Stimulated activated CD8-positive, alpha-beta memory T cell treated with anti-CD3 and anti-CD28 coated beads, Interleukin-7, amount 100 ng/mL, for 24 hours (primary cell): ENCODE data around the gene BEGAIN.

Experiments used
- DNase-seq: peaks from one replicate; pipeline ENCODE4 v3.0.0-alpha.2; 2020; ENCODE audit warnings: low read depth

Gene BEGAIN

DNA sequence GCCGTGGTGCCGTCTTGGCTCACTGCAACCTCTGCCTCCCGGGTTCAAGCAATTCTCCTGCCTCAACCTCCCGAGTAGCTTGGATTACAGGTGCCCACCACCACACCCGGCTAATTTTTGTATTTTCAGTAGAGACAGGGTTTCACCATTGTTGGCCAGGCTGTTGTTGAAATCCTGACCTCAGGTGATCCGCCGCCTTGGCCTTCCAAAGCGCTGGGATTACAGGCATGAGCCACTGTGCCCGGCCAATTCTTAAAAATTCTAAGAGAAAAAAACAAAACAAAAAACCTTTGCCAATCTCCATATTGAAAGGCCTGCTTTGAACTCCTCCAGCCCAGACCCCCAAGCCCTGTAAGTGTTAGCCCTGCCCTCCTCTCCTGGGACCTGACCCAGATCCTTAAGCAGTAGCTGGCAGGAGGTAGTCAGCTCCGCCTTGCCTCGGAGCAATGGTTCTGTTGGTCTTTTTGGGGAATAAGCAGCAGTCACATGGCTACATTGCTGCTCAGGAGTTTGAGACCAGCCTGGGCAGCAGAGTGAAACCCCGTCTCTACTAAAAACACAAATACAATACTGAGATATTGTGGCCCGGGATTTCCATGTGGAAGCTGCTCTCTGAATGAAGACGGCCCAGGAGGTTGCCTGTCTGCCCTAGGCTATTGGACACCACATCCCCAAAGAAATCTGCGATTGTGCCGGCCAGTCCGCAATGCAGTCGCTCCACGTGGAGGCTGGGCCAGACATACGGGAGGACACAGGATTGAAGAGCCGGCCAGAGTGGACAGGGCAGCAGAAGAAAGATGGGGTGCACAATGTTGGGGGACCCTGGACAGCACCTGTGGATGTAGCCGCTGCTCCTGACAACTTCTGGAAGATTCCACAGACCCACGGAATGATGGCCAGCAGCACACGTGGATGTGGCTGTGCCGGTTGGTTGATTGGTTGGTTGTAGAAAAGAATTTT is 28.8 kb upstream of the BEGAIN start:
- no peak for DNase-seq

DNA sequence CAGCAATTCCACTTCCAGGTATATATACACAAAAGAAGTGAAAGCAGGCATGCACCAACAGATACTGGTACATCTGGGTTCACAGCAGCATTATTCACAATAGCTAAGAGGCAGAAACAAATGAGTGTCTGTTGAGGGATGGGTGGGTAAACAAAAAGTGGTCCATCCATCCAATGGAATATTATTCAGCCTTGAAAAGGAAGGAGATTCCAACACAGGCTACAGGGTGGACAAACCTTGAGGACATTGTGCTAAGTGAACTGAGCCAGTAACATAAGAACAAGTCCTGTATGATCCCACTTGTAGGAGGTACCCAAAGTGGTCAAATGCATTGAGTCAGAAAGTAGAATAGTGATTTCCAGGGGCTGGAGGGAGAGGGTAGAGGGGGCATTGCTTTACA is 27.6 kb upstream of the BEGAIN start:
- DNase-seq, result no peak

DNA sequence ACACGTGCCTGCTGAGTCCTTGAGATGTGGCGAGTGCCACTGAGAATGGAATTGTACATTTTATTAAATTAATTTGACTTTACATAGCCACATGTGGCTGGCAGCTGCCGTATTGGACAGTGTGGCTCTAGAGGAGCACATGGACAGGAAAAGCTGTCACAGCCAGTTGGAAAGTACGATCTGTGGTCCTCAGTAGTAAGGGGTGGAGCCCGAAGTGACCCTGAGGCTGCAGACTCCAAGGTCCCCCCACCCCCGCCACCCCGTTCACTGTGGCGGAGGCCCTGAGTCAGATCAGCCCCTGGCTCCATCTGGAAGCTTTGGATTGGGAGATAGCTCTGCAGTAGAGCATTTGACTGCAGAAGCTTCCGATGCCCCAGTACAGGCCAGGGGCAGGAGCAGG is 25.8 kb upstream of the BEGAIN start:
- DNase-seq, result no peak

DNA sequence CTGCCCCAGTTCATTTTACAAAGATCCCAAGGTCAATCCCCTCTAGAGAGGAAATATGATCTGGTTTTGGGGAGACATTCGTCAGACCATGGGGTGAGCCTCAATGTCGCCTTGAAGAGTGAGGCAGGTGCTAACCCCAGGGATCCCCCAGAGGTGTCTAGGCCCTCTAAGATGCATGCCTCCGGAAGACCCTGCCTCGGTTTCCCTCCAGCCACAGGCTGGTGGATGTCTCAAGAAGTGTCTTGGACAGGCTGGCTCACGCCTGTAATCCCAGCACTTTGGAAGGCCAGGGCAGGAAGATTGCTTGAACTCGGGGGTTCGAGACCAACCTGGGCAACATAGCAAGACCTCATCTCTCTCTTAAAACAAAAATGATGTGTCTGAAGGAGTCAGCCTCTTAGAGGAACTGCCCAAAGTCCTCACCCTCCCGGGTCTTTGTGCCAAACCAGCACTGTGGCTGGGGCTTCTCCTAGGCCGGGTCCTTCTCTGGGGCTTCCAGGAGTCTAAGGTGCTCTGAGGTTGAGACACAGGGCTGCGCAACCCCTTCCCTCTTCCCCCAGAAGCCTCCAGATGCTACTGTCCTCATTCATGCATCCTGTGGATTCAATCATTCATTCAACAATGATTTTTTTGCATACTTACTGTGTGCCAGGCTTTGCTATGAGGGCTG is 24.7 kb upstream of the BEGAIN start:
- no peak for DNase-seq

DNA sequence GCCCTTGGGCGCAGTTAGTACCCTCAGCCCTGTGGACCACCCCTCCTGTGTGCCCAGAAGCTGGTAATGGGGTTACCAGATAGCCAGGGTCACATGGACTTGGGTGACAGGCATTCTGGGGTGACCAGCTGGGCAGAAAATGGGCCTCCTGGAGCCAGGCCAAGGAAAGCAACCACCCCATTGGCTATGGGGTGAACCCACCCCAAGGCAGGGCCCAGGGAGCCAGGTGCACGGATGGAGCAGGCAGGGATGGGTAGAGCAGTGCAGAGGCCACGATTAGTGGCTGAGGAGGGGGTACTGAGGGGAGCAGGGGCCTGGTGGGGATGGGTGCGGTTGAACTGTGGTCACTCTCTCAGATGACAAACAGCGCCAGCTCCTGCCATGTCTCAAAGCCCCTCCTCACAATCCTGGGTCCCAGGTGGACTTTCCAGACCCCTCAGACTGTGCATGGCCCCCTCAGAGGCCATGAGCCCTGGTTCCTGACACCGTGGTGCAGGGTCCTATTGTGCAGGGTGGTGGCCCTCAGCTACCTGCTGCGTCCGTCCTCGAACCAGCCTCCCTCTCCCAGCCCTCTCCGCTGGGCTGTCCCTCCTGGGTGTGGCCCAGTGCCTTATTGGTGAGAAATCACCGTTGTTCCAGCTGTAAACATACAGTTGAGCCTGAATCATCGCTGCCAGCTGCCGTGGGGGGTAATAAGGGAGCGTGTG is 23.4 kb upstream of the BEGAIN start:
- DNase-seq, result no peak

DNA sequence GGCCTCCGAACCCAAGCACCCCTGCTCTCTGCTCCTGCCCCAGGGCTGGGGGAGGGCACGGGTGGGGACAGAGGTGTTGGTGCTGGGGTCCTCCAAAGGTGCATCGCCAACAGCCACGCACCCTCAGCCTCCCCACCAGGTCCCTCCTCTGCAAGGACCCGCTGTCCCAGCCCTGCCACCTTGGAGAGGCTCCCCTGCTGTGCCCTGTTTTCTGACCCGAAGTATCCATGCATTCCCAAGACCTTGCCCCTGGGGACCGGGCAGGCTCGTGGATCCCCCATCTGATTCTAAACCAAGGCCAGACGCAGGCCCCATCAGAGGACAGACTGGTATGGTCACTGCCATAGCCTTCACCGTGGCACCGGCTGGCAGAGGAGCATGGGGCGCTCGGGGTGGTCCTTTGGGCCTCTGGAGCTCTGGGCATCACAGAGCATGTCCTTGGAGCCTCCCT is 22.7 kb upstream of the BEGAIN start:
- no peak for DNase-seq

DNA sequence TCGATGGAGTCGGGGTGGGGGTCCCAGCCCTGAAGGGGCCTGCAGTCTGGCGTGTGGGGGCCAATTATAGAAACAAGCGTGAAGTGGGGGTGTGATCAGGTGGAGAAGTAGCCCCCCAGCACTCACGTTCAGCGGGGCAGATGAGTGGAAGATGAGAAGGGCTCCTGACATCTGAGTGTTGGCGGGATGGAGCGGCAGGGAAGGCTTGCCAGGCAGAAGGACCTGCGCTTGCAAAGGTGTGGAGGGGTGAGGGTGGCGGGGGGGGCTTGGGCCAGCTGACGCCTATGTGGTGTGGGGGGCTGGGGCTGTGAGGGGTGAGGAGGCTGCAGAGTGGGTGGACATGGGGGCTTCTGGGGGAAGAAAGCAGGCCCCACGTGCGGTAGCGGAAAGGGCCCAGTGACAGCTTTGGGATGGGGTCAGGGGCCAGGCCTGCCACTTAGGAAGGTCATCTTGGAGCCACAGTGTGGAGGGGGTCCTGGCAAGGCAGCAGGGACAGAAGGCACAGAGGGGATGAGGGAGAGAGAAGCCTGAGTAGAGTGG is 22.2 kb upstream of the BEGAIN start:
- no peak for DNase-seq

DNA sequence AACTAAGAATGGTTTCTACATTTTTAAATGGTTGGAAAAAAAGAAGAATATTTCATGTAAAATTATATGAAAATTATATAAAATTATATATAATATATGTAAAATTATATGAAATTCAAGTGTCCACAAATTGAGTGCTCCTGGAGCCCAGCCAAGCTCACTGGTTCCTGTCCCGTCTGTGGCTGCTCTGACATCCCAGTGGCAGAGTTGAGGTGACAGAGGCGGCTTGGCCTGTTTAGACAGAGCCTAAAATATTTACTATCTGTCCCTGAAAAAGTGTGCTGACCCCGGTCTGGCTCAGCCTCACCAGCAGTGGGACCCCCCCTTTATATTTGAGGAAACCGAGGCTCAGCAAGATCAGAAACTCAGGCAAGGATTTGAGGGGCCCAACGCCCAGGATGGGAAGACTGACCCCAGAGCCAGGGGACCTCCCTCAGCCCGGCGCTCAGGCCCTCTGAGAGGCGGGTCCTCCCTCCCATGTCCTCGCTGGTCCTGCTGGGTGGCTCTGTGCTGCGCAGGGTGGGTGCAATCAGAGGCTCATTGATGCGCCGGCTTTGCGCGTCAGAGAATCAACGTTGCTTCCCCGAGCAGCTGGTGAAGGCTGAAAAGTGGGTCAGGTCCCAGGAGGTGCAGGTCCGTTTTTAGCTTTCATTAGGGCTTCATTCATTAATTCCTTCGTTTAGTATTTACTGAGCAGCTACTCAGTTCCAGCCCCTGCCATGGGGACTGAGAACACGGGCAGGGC is 21.5 kb upstream of the BEGAIN start:
- no peak for DNase-seq

DNA sequence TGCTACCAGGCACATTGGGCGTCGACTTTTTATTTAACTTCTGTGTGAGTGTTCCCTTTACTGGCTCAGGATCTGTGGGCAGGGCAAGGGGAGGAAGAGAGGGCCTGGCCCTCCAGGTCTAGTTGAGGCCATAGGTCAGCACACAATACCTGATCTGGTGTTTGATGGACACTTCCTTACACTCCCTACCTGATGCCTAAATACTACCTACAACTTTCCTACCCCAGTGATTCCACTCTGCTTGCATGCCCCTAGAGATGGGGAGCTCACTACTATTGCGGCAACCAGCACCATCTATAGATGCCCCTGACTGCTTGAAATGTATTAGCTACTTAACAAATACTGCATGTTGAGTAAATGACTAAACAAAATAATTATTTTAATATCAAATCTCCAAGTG is 20.8 kb upstream of the BEGAIN start:
- no peak for DNase-seq

DNA sequence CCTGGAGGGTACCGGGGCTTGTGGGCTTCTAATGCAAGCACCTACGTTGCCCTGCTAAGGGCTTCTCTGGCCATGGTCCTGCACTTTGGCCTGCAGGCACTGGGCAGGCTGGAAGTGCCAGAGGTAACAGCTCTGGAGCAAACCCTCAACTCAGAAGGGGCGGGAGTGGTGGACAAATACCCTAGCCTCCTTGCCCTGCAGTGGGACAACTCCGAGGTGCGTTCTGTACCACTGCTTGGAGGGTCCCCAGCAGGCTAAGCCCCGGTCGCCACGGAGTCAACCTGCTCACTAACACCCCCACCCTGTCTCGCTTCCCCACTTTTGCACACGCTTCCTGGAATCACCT is 20.4 kb upstream of the BEGAIN start:
- no peak for DNase-seq

DNA sequence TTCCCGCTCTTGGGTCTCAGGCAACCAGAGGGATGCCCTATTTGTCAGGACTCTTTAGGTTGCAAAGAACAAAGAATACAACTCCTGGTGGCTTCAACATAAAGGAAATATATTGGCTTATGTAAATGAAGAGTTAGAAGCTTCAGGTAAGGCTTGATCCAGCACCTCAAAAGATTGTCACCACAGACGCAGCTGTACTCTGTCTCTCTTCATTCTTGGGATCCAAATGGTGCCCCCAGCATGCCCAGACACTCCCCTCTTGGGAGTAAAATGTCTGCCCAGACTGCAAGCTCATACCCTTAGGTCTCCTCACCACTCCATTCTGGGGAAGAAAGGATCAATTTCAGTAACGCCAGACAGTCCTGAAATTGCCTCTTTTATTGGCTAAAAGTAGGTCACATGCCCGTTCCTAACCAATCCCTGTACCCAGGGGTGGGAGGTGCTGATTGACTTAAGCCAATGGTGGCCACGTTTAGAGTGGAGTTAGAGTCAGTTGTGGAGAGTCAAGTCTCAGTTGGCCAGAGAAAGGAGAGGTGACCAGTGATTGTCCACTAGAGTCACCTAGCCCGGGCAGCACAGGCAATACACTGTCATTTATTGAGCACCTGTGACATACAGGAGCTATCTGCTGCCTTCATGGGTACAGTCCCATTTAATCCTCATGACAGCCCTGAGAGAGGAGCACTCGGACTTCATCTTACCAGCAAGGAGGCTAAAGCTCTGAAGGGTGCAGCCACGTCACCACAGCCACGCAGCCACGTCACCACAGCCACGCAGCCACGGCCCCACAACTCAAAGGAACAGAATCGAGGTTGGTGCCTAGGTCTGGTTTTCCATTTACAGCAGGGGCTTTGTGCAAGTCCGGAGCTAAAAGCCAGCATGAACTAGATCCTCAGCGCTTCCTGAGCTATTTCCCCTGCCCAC is 19.7 kb upstream of the BEGAIN start:
- DNase-seq, result no peak

DNA sequence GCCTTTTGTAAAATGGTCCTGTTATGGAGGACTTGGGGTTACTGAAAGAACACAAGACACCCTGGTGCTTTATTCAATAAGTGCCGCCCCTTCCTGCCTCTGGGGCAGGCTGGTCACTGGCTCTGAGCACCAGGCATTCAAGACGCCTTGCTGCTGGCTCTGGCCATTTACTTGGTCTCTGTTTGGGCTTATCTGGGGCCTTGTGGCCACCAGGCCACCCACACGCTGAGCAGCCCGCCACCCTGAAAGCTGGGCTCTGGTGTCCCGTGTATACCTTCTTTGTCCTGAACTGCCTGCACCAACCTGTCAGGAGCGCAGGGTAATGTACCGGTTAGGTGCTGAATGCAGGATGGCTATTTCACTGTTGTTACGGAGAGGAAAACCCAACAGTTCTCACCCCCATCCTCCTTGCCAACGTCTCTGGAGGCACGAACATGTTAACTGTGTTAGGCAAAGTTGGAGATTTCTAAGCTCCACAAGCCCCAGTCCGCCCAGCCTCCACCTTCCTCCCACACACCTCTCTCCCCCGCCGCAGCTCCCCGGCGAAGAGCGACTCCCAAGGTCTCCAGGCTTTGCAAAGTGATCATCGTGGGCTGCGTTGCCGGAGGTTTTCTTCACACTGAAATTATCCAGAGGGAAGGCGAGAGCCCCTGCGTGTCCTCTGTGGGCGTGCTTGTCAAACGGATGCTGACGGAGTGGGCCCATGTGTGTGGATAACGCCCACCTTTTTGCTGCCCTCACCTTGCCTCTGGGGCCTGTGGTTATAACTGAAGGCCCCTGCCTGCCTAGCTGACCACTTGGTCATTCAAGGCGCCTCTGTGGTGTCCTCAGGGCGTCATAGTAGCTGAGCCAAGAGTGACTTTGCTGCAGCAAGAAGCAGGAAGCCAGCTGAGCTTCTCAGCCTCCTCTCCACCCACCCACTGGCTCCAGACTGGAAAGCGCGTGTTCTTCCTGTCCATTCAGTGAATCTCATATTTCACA is 18.8 kb upstream of the BEGAIN start:
- no peak for DNase-seq

DNA sequence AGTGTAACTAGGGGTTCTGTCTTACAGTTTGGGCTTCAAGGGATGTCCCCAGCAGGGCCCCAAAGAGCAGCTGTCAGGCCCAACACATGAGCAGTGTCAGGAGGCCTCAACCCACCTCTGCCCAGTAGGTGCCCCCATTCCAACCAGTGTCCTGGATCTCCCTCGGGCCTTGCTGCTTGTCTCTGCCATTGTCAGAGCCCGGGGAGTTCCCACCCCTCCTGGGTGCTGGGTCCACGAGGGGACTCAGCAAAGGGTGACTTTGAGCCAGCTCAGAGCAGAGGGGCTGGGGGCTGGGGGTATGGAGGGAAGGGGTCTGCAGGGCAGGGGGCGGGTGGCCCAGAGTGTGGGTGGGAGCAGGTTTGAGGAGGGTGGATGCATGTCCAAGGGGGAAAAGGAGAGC is 18.0 kb upstream of the BEGAIN start:
- DNase-seq, result no peak

DNA sequence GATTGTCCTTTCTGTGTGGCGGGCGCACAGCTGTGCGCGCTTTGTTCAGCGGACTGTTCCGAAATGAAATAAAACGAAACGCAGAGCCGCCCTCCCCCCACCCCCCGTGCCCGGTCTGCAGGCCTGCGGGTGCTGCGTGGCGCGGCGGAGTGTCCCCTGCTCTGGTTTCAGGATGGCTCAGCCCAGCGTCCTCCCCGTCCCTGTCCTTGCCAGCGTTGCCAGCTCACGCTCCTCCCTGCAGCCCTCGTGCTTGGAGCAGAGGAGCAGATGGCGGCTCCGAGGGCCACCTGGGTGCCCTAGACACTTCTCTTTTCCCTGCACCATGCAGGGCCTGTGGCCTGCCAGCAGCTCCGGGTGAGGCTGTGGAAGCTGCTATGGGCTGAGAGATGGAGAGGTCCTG is 17.5 kb upstream of the BEGAIN start:
- no peak for DNase-seq

DNA sequence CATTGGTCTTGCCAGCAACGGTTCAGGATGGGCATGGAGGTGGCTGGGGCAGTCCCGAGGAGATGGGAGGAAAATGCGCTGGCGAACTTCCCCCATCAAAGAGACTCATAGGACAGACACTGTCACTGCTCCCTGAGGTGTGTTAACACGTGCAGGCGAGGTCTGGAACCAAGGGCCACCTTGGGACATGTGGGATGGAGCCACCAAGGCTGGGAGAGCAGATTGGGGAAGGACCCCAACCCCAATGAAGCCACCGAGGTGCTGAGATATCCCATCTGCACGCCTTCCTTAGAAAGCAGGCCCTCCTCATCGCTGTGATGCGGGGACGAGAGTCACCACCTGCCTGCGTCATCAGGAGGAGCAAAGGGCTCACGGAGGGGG is 16.9 kb upstream of the BEGAIN start:
- DNase-seq, result no peak

DNA sequence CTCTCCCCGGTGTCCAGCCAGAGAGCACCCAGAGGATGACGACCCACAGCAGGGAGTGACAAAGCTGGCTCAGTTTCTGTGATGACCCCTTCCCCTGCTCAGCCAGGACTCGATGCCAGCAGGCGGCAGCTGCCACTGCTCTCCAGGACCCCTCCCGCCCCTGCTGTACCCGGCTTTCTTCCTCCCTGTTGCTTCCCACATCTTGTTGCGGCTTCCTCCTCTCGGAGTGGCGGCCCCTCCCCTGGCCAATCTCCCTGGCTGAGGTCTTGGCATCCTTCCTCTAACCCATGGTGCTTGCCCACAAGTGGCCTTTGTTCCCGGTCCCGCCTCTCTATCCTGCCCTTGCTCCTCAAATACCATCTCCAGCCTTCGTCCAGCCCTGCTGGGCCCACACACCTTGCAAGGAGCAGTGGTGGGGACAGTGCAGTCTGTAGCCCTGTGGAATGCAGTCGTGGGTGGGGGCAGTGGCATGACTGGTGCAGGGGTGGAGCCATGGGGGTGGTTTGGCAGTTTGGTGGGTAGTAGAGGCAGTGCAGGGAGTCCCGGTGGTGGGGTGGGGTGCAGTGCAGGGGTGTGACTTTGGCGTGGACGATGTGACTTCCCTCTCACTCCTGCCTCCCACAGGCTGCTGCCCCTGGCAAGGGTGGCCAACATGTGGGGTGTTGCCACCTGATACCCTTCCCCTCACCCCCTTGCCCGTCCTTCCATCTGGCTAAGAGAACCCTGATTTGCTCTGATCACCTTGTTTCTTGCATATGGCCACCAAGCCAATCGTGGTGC is 16.3 kb upstream of the BEGAIN start:
- DNase-seq, result no peak

DNA sequence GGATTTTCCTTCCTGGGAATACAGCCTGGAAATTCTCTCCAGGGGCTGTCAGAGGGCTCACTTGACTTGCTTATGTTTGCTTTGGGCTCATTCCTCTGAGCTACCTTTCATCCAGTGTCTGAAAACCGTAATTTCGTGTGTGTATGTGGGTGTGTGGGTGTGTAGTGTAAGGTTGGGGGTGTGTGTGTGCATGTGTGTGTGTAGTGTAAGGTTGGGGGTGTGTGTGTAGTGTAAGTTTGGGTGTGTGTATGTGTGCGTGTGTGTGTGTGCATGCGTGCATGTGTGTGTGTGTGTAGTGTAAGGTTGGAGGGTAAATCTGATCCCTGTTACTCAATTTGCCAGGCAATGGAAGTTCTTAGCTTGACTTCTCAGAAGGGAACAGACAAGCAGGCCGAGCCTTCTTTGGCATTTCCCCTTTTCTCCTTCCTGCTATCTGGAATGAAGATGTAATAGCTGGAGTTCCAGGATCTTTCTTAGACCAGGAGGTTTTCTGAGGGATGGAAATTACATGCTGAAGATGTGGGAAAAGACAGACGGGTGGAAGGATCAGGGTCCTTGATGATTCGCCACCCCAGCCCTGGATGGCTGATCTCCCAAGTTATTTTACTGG is 15.5 kb upstream of the BEGAIN start:
- no peak for DNase-seq

DNA sequence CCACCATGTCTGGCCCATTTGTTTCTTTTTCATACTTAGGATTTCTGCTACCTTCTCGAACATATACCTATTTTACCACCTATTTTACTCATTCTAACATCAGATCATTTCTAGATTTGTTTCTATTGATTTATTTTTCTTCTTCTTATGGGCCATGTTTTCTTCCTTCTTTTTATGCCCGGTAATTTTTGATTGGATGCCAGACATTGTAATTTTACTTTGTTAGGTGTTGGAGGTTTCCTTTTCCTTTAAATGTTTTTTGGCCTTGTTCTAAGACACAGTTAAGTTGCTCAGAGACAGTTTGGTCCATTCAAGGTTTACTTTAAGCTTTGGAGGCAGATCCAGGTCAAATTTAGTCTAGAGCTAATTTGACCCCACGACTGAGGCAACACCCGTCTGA is 14.7 kb upstream of the BEGAIN start:
- no peak for DNase-seq
